Calu3 (cell line): ENCODE data around the gene UQCC2. TPM values are rescaled to one million over a fixed set of nuclear protein-coding genes. Genes with fewer than 3 reads are reported as not detected.

ENCODE experiments used
- BruUV-seq: library from RNA; stranded (reverse); fragments of 400-500 nt; replicated peaks from 2 replicates; lab custom pipeline; 2021; lab: Mats Ljungman, UMichigan
- CTCF ChIA-PET: fragments of 300-600 bp; sonication (Branson Sonifier 250); formaldehyde crosslinking; loops from one replicate; lab custom pipeline; 2022; ENCODE audit warnings: antibody characterized with exemption; lab: Charles Lee
- DNase-seq: peaks from one replicate; pipeline ENCODE4 v3.0.0; 2022
- H3K27ac Mint-ChIP-seq: one replicate; pipeline ENCODE4 v1.8.0; 2022; ENCODE audit warnings: mixed read lengths; ENCODE audit not compliant: unreplicated experiment
- H3K27me3 Mint-ChIP-seq: one replicate; pipeline ENCODE4 v1.8.0; 2022; ENCODE audit warnings: mixed read lengths; ENCODE audit not compliant: unreplicated experiment
- H3K36me3 Mint-ChIP-seq: one replicate; pipeline ENCODE4 v1.8.0; 2022; ENCODE audit warnings: mild to moderate bottlenecking, moderate library complexity, mixed read lengths; ENCODE audit not compliant: insufficient read depth, unreplicated experiment
- H3K4me1 Mint-ChIP-seq: one replicate; pipeline ENCODE4 v1.8.0; 2022; ENCODE audit warnings: mild to moderate bottlenecking, low read depth, mixed read lengths; ENCODE audit not compliant: unreplicated experiment
- H3K4me3 Mint-ChIP-seq: one replicate; pipeline ENCODE4 v1.8.0; 2022; ENCODE audit warnings: mild to moderate bottlenecking, low read depth, moderate library complexity, mixed read lengths; ENCODE audit not compliant: unreplicated experiment
- H3K9me3 Mint-ChIP-seq: one replicate; pipeline ENCODE4 v1.8.0; 2022; ENCODE audit warnings: low read depth, mixed read lengths; ENCODE audit not compliant: unreplicated experiment
- intact Hi-C: fragments of 100-400 bp; cut with micrococcal nuclease; formaldehyde crosslinking; loops from one replicate; pipeline ENCODE4 v1.10.0; 2022; ENCODE audit not compliant: unreplicated experiment
- total RNA-seq: library from RNA; stranded (reverse); gene quantifications from 2 replicates; pipeline ENCODE4 v1.2.3, GENCODE V29; 2022
- TF ChIP-seq, protein P1 (sequence below): fragments of 200-600 bp; IDR thresholded peaks from one replicate; pipeline ENCODE4 v1.8.0; 2022; ENCODE audit warnings: antibody characterized with exemption; ENCODE audit not compliant: unreplicated experiment

UQCC2 gene
- total RNA-seq, 1 experiment from 2014 or later, result 142 TPM

DNA sequence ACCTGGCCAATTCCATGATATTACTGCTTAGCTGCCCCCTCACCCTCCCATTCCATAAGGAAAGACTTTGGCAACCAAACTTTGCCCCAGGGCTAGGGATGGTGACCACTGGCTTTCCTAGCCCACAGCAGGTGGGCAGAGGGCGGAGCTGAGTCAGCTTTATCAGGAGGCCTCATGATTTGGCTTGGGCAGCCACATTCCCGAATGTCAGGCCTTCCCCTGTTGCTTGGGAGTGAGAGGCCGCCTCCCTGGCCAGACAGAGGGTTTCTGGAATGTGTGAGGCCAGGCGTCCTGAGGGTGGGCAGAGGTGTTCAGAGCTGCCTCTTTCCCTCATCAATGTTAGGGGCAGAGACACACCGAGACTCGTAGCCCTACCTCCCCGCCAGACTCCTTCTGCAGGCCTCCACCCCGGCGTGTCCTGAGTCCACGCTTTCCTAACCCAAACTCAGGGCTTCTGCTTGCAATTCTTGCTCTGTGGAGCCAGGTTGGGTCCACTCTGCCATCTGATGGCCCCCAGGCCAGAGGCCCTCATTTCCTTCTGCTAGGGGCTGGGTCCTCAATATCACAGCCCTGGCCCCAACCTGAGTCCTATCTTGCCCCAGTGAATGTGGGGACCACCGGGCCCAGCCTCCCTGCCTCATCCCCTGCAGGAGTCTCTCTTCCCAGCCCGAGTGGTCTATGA, 19.3 kb downstream of the UQCC2 start:
- BruUV-seq, result no TSS peak
- Mint-ChIP-seq H3K9me3 (no peaks in the 10 kb centered on the region), H3K4me1 (peaks cover 4% of the 10 kb centered on the region), H3K27me3 (no peaks in the 10 kb centered on the region), H3K4me3 (no peak overlapping the region), H3K27ac (peak overlapping the region; percentile 25), H3K36me3 (peaks cover 84% of the 10 kb centered on the region)
- intact Hi-C loops, result no loop called here
- TF ChIP-seq, protein P1, sequence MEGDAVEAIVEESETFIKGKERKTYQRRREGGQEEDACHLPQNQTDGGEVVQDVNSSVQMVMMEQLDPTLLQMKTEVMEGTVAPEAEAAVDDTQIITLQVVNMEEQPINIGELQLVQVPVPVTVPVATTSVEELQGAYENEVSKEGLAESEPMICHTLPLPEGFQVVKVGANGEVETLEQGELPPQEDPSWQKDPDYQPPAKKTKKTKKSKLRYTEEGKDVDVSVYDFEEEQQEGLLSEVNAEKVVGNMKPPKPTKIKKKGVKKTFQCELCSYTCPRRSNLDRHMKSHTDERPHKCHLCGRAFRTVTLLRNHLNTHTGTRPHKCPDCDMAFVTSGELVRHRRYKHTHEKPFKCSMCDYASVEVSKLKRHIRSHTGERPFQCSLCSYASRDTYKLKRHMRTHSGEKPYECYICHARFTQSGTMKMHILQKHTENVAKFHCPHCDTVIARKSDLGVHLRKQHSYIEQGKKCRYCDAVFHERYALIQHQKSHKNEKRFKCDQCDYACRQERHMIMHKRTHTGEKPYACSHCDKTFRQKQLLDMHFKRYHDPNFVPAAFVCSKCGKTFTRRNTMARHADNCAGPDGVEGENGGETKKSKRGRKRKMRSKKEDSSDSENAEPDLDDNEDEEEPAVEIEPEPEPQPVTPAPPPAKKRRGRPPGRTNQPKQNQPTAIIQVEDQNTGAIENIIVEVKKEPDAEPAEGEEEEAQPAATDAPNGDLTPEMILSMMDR, result no peak
- no peak for DNase-seq
- CTCF ChIA-PET, result no interaction called here

DNA sequence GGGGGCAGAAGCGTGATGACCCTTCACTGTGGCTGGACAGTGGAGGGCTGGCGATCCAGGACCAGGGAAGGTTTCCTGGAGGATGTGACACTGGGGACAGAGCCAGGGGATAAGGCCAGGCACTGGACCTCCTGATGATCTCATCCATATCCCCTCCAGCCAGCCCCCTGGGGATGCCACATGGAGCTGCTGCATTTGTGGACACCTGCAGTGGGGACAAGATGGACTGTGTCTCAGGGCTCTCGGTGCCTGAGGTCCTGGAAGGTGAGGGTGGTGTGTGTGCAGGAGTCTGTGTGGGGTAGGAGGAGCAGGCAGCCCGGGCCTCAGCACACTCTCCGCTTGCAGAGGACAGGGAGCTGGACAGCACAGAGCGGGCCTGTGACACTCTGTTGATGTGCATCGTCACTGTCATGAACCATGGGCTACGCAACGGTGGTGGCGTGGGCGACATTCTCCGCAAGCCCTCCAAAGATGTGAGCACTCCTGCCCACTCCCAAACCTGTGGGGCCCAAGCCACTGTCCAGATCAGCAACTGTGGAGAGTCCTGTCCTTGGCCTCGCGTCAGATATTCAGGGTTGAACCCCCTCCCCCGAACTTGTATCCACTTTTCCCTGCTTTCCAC, 19.9 kb downstream of the UQCC2 start:
- Mint-ChIP-seq H3K27ac (peak overlapping the region; percentile 40), H3K9me3 (no peaks in the 10 kb centered on the region), H3K4me1 (no peaks in the 10 kb centered on the region), H3K36me3 (peaks cover 81% of the 10 kb centered on the region), H3K4me3 (no peak overlapping the region), H3K27me3 (no peaks in the 10 kb centered on the region)
- DNase-seq, result no peak
- TF ChIP-seq, protein P1, result no peak
- CTCF ChIA-PET, result no interaction called here
- intact Hi-C loops, result no loop called here
- no TSS peak for BruUV-seq

DNA sequence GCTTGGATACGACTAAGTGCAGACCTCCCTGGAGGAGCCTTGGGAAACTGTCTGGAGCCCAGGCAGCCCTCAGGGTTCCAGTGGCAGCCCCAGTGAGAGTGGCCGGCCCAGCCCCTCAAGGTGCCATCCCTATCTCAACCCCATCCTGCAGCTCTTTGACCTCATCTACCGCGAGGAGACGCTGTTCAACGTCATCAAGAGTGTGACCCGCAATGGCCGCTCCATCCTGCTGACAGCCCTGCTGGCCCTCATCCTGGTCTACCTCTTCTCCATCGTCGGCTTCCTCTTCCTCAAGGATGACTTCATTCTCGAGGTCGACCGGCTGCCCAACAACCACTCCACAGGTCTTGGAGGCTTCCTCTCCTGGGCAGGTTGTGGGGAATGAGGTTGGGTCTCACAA, 20.7 kb downstream of the UQCC2 start:
- Mint-ChIP-seq H3K27me3 (no peaks in the 10 kb centered on the region), H3K36me3 (peaks cover 81% of the 10 kb centered on the region), H3K9me3 (no peaks in the 10 kb centered on the region), H3K27ac (peak overlapping the region; percentile 40), H3K4me3 (no peak overlapping the region), H3K4me1 (no peaks in the 10 kb centered on the region)
- BruUV-seq, result no TSS peak
- CTCF ChIA-PET, result interaction anchor here (0.6 to 1.5 kb wide), 2 partner anchors 101 to 792 kb away, joined by 3 read pairs; no protein-coding TSS in a partner anchor
- intact Hi-C loops, result no loop called here
- TF ChIP-seq, protein P1, result no peak
- no peak for DNase-seq

DNA sequence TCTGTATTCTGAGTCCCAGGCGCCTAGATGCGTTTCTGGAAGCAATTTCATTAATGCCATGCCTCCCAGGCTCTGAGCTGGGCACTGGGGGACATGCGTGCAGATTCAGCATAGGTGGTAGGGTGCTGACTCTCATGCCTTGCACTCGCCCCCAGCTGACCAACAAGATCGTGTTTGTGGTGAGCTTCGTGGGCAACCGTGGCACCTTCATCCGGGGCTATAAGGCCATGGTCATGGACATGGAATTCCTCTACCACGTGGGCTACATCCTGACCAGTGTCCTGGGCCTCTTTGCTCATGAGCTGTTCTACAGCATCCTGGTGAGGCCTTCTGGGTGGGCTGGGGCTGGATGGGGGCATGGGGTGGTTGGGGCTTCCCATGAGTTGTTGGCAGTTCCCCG, 21.6 kb downstream of the UQCC2 start:
- Mint-ChIP-seq H3K36me3 (peaks cover 81% of the 10 kb centered on the region), H3K4me3 (no peak overlapping the region), H3K9me3 (no peaks in the 10 kb centered on the region), H3K27me3 (no peaks in the 10 kb centered on the region), H3K4me1 (no peaks in the 10 kb centered on the region), H3K27ac (no peak overlapping the region)
- CTCF ChIA-PET, result interaction anchor here (1.5 kb wide), 1 partner anchor 100 kb away, joined by 3 read pairs; no protein-coding TSS in a partner anchor
- no TSS peak for BruUV-seq
- DNase-seq, result no peak
- TF ChIP-seq, protein P1, result no peak
- intact Hi-C loops, result no loop called here
